CD4-positive, alpha-beta T cell treated with Interleukin-6 at 100 ng/mL for 8 hours (primary cell): ENCODE measurements around the gene MCCD1.

Experiments used
- DNase-seq: peaks from one replicate; pipeline ENCODE4 v3.0.0-alpha.2; 2020; ENCODE audit warnings: mixed read lengths, low spot score

Gene MCCD1

GRCh38 chr6:31572041-31572911 lies 43.5 kb downstream of the MCCD1 start, which contains the start of gene LTA:
LTA (plus strand) TSS chr6:31572289; CDS start chr6:31572743, 454 bp downstream.
- peak; percentile 74 for DNase-seq

GRCh38 chr6:31573239-31574105 lies 44.7 kb downstream of the MCCD1 start:
- no peak for DNase-seq

GRCh38 chr6:31574106-31575061 lies 45.6 kb downstream of the MCCD1 start:
- DNase-seq: no peak

GRCh38 chr6:31575335-31575901 lies 46.7 kb downstream of the MCCD1 start, which contains the start of gene TNF:
TNF (plus strand) TSS chr6:31575565; CDS start chr6:31575742, 177 bp downstream.
- peak; percentile 85 for DNase-seq

GRCh38 chr6:31575952-31576685 lies 47.4 kb downstream of the MCCD1 start:
- DNase-seq: no peak

- peak; percentile 59 for DNase-seq
Observed at GRCh38 chr6:31576897-31577578, 48.3 kb downstream of the MCCD1 start.

GRCh38 chr6:31577579-31577966 lies 48.8 kb downstream of the MCCD1 start:
- no peak for DNase-seq

GRCh38 chr6:31578184-31579118 lies 49.7 kb downstream of the MCCD1 start:
- no peak for DNase-seq

- DNase-seq: no peak
Observed at GRCh38 chr6:31579119-31579505, 50.4 kb downstream of the MCCD1 start.
